CD4-positive, alpha-beta memory T cell (primary cell): ENCODE data around the gene ADGRE1. TPM values are rescaled to one million over a fixed set of nuclear protein-coding genes. Genes with fewer than 3 reads are reported as not detected.

ENCODE experiments used
- CTCF ChIA-PET: fragments of 350-600 bp; sonication (Branson Sonifier 250); formaldehyde crosslinking; loops from one replicate; lab custom pipeline; 2021; ENCODE audit warnings: inconsistent platforms; ENCODE audit not compliant: partially characterized antibody; lab: Charles Lee
- POLR2A ChIA-PET: fragments of 350-600 bp; sonication (Branson Sonifier 250); formaldehyde crosslinking; loops from one replicate; lab custom pipeline; 2021; ENCODE audit not compliant: partially characterized antibody; lab: Charles Lee
- DNase-seq, 5 donors: peaks; one replicate each; pipeline versions ENCODE4 v3.0.0 to v3.0.0-alpha.2; 2020 to 2022; ENCODE audit warnings: mixed read lengths in 1 of 5
- H3K27ac ChIP-seq: one replicate; pipeline ENCODE4 v1.7.0; 2013; ENCODE audit warnings: low read depth, low read length
- H3K27me3 ChIP-seq: 2 replicates; pipeline ENCODE4 v1.7.0; 2013; ENCODE audit warnings: mild to moderate bottlenecking, low read length, moderate library complexity; ENCODE audit not compliant: insufficient read depth
- H3K36me3 ChIP-seq: 2 replicates; pipeline ENCODE4 v1.7.0; 2013; ENCODE audit warnings: mild to moderate bottlenecking, low read length, moderate library complexity; ENCODE audit not compliant: insufficient read depth
- H3K4me1 ChIP-seq: 2 replicates; pipeline ENCODE4 v1.7.0; 2013; ENCODE audit warnings: mild to moderate bottlenecking, low read length, moderate library complexity; ENCODE audit not compliant: insufficient read depth
- H3K4me3 ChIP-seq, 2 donors: one replicate each; pipeline ENCODE4 v1.7.0; 2013; ENCODE audit warnings: low read length in 2 of 2, mild to moderate bottlenecking in 1 of 2
- H3K9me3 ChIP-seq, 2 donors: one replicate each; pipeline ENCODE4 v1.7.0; 2013; ENCODE audit warnings: low read length in 2 of 2, control low read depth in 1 of 2; ENCODE audit not compliant: control insufficient read depth in 1 of 2
- H3K27ac Mint-ChIP-seq, 7 donors: one replicate each; pipeline ENCODE4 v1.8.0; 2020 to 2021; ENCODE audit warnings: mixed read lengths in 7 of 7, mild to moderate bottlenecking in 6 of 7, inconsistent platforms in 3 of 7, moderate library complexity in 3 of 7
- H3K27me3 Mint-ChIP-seq, 2 donors: one replicate each; pipeline ENCODE4 v1.8.0; 2020 to 2021; ENCODE audit warnings: mixed read lengths in 2 of 2
- H3K36me3 Mint-ChIP-seq, 2 donors: one replicate each; pipeline ENCODE4 v1.8.0; 2020 to 2021; ENCODE audit warnings: mixed read lengths in 2 of 2, inconsistent platforms in 1 of 2, mild to moderate bottlenecking in 1 of 2
- H3K4me1 Mint-ChIP-seq, 4 donors: one replicate each; pipeline ENCODE4 v1.8.0; 2020 to 2021; ENCODE audit warnings: mixed read lengths in 4 of 4, mild to moderate bottlenecking in 1 of 4
- H3K4me3 Mint-ChIP-seq, 8 donors: one replicate each; pipeline ENCODE4 v1.8.0; 2020 to 2021; ENCODE audit warnings: mixed read lengths in 8 of 8, mild to moderate bottlenecking in 7 of 8, moderate library complexity in 6 of 8, inconsistent platforms in 3 of 8
- H3K9me3 Mint-ChIP-seq, 8 donors: one replicate each; pipeline ENCODE4 v1.8.0; 2020 to 2021; ENCODE audit warnings: mixed read lengths in 8 of 8, mild to moderate bottlenecking in 5 of 8, inconsistent platforms in 3 of 8, moderate library complexity in 1 of 8
- intact Hi-C: fragments of 100-400 bp; cut with micrococcal nuclease; formaldehyde crosslinking; loops from one replicate; pipeline ENCODE4 v1.15.1; 2023
- polyA plus RNA-seq, 2 donors: library from polyadenylated mRNA; unstranded; fragments of 300-500 nt; fragmentation: Illumina TruSeq; gene quantifications; one replicate each; pipeline ENCODE4 v1.2.3, GENCODE V29; 2021
- total RNA-seq, 2 experiments: library from RNA; stranded (reverse); gene quantifications; one replicate each; pipeline ENCODE4 v1.2.3, GENCODE V29; 2021

ADGRE1 gene
- total and polyA plus RNA-seq, 4 experiments from 2014 or later = 2.9 to 10.6 (median 9.3) TPM

GRCh38 chr19:6970443-6970842 lies 83.1 kb downstream of the ADGRE1 start:
- CTCF ChIA-PET = interaction anchor here (1.0 to 1.6 kb wide), 2 partner anchors 28 to 107 kb away, joined by 3 to 4 read pairs; no protein-coding TSS in a partner anchor
- peaks cover 0 to 2% of the 10 kb centered on the region in 2 donors for H3K27me3 Mint-ChIP-seq
- peak overlapping the region in 1 of 2 donors; percentile 11 for H3K4me3 ChIP-seq
- H3K9me3 Mint-ChIP-seq = peaks cover 0 to under 1% (median 0%) of the 10 kb centered on the region in 8 donors
- H3K36me3 ChIP-seq = no peaks in the 10 kb centered on the region
- no peak for DNase-seq
- no peaks in the 10 kb centered on the region for H3K4me1 ChIP-seq
- no peaks in the 10 kb centered on the region for H3K27me3 ChIP-seq
- H3K27ac Mint-ChIP-seq = peak overlapping the region in 1 of 7 donors; percentile 10
- H3K9me3 ChIP-seq = no peaks in the 10 kb centered on the region
- H3K36me3 Mint-ChIP-seq = no peaks in the 10 kb centered on the region
- intact Hi-C loops = no loop called here
- H3K4me1 Mint-ChIP-seq = no peaks in the 10 kb centered on the region
- POLR2A ChIA-PET = no interaction called here
- H3K4me3 Mint-ChIP-seq = no peak overlapping the region
- H3K27ac ChIP-seq = no peak overlapping the region

GRCh38 chr19:6971366-6971765 lies 84.0 kb downstream of the ADGRE1 start:
- Histone ChIP-seq H3K36me3 (no peaks in the 10 kb centered on the region), H3K9me3 (no peaks in the 10 kb centered on the region), H3K27me3 (no peaks in the 10 kb centered on the region), H3K4me3 (no peak overlapping the region), H3K4me1 (no peaks in the 10 kb centered on the region), H3K27ac (no peak overlapping the region)
- no peak for DNase-seq
- peak overlapping the region in 1 of 7 donors; percentile 48 for H3K27ac Mint-ChIP-seq
- POLR2A ChIA-PET = no interaction called here
- intact Hi-C loops = no loop called here
- no peak overlapping the region for H3K4me3 Mint-ChIP-seq
- peaks cover 0 to 6% (median 0%) of the 10 kb centered on the region in 8 donors for H3K9me3 Mint-ChIP-seq
- H3K36me3 Mint-ChIP-seq = no peaks in the 10 kb centered on the region
- no peaks in the 10 kb centered on the region for H3K4me1 Mint-ChIP-seq
- CTCF ChIA-PET = interaction anchor here (1.6 kb wide), 1 partner anchor 108 kb away, joined by 4 read pairs; no protein-coding TSS in a partner anchor
- H3K27me3 Mint-ChIP-seq = peaks cover 0 to 3% of the 10 kb centered on the region in 2 donors

- Mint-ChIP-seq H3K27me3 (peaks cover 2 to 3% of the 10 kb centered on the region in 2 donors), H3K9me3 (peaks cover 0 to 23% (median 18%) of the 10 kb centered on the region in 8 donors), H3K4me3 (no peak overlapping the region), H3K27ac (no peak overlapping the region), H3K36me3 (peaks cover 2 to 10% of the 10 kb centered on the region in 2 donors), H3K4me1 (no peaks in the 10 kb centered on the region)
- H3K4me3 ChIP-seq = no peak overlapping the region
- no peak for DNase-seq
- H3K36me3 ChIP-seq = no peaks in the 10 kb centered on the region
- ChIA-PET CTCF (interaction anchor here (0.7 kb wide), 1 partner anchor 90 kb away, joined by 3 read pairs; no protein-coding TSS in a partner anchor), POLR2A (no interaction called here)
- H3K27me3 ChIP-seq = no peaks in the 10 kb centered on the region
- intact Hi-C loops = no loop called here
- no peak overlapping the region for H3K27ac ChIP-seq
- H3K9me3 ChIP-seq = peaks cover 0 to 10% of the 10 kb centered on the region in 2 donors
- no peaks in the 10 kb centered on the region for H3K4me1 ChIP-seq
Measured at GRCh38 chr19:6976197-6976596, 88.8 kb downstream of the ADGRE1 start.

DNA sequence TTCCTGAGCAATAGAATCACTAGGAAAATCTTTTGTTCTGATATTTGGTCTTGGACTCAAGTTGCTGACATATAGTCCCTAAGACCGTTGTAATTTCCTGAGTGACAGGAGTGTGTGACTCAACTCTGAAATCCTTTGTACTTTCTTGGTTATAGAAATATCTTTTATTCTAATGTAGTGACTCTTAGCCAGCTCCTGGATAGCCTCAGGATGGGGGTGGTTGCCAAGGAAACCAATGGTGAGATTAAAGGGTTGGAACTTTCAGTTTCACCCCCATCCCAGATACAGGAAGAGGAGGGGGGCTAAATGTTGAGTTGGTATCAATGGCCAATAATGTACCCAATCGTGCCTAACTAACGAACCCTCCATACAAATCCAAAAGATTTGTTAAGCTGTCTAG lies 92.0 kb downstream of the ADGRE1 start:
- DNase-seq = no peak
- peaks cover 2 to 3% of the 10 kb centered on the region in 2 donors for H3K27me3 Mint-ChIP-seq
- no peaks in the 10 kb centered on the region for H3K4me1 Mint-ChIP-seq
- peaks cover 3 to 41% (median 25%) of the 10 kb centered on the region in 8 donors for H3K9me3 Mint-ChIP-seq
- Histone ChIP-seq H3K4me3 (no peak overlapping the region), H3K27me3 (no peaks in the 10 kb centered on the region), H3K4me1 (no peaks in the 10 kb centered on the region), H3K9me3 (peaks cover 0 to 10% of the 10 kb centered on the region in 2 donors), H3K27ac (no peak overlapping the region), H3K36me3 (no peaks in the 10 kb centered on the region)
- intact Hi-C loops = no loop called here
- POLR2A ChIA-PET = no interaction called here
- H3K27ac Mint-ChIP-seq = no peak overlapping the region
- CTCF ChIA-PET = interaction anchor here (3.0 kb wide), 1 partner anchor 15 kb away, joined by 8 read pairs; no protein-coding TSS in a partner anchor
- peaks cover 11 to 35% of the 10 kb centered on the region in 2 donors for H3K36me3 Mint-ChIP-seq
- no peak overlapping the region for H3K4me3 Mint-ChIP-seq

DNA sequence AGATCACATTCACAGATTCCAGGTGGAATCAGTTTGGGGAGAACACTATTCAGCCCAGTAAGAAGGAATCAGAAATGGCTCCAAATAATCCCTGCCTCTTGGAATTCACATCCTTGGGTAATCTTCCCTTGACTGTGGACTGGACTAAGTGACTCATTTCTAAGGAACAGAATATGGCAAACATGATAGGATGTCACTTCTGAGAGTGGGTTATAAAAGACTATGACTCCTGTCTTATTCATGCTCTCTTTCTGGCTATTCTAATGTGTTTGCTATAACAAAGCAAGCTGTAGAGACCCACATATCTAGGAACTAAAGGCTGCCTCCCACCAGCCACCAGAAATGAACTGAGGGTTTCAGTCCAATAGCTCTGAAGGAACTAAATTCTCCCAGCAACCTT lies 96.1 kb downstream of the ADGRE1 start:
- Histone ChIP-seq H3K36me3 (peaks cover 3% of the 10 kb centered on the region), H3K9me3 (no peaks in the 10 kb centered on the region), H3K27me3 (no peaks in the 10 kb centered on the region), H3K4me1 (no peaks in the 10 kb centered on the region), H3K4me3 (no peak overlapping the region), H3K27ac (no peak overlapping the region)
- intact Hi-C loops = no loop called here
- no peak for DNase-seq
- peaks cover 29 to 43% of the 10 kb centered on the region in 2 donors for H3K36me3 Mint-ChIP-seq
- no peaks in the 10 kb centered on the region for H3K4me1 Mint-ChIP-seq
- H3K9me3 Mint-ChIP-seq = peaks cover 6 to 45% (median 28%) of the 10 kb centered on the region in 8 donors
- H3K27ac Mint-ChIP-seq = no peak overlapping the region
- ChIA-PET POLR2A (no interaction called here), CTCF (no interaction called here)
- no peaks in the 10 kb centered on the region for H3K27me3 Mint-ChIP-seq
- no peak overlapping the region for H3K4me3 Mint-ChIP-seq

DNA sequence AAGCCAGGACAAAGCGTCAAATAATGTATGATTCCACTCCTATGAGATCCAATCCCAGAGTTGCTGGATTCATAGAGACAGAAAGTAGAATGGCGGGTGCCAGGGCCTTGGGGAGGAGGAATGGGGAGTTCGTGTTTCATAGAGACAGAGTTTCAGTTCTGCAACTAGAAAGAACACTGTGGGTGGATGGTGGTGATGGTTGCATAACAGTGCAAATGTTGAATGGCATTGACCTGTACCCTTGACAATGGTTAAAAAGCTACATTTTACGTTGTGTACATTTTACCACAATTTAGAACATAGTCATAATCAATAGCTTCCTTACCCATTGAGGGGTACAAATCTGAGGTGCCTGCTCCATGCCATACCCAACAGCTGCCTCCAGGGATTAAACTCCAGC lies 100.5 kb downstream of the ADGRE1 start:
- no peak for DNase-seq
- intact Hi-C loops = no loop called here
- no peak overlapping the region for H3K27ac ChIP-seq
- ChIA-PET CTCF (no interaction called here), POLR2A (no interaction called here)
- Mint-ChIP-seq H3K36me3 (peaks cover 29% of the 10 kb centered on the region in 2 donors), H3K27me3 (peaks cover 0 to 2% of the 10 kb centered on the region in 2 donors), H3K27ac (peak overlapping the region in 1 of 7 donors; percentile 31), H3K4me3 (no peak overlapping the region), H3K9me3 (peaks cover 6 to 36% (median 25%) of the 10 kb centered on the region in 8 donors), H3K4me1 (no peaks in the 10 kb centered on the region)
- peaks cover 3% of the 10 kb centered on the region for H3K36me3 ChIP-seq
- H3K4me3 ChIP-seq = no peak overlapping the region
- H3K4me1 ChIP-seq = no peaks in the 10 kb centered on the region
- no peaks in the 10 kb centered on the region for H3K27me3 ChIP-seq
- no peaks in the 10 kb centered on the region for H3K9me3 ChIP-seq

GRCh38 chr19:6988257-6988656 lies 100.9 kb downstream of the ADGRE1 start:
- Mint-ChIP-seq H3K27ac (no peak overlapping the region), H3K4me1 (no peaks in the 10 kb centered on the region), H3K36me3 (peaks cover 26 to 29% of the 10 kb centered on the region in 2 donors), H3K9me3 (peaks cover 6 to 32% (median 23%) of the 10 kb centered on the region in 8 donors), H3K4me3 (no peak overlapping the region), H3K27me3 (peaks cover 0 to 2% of the 10 kb centered on the region in 2 donors)
- intact Hi-C loops = no loop called here
- Histone ChIP-seq H3K36me3 (peaks cover 3% of the 10 kb centered on the region), H3K4me3 (no peak overlapping the region), H3K27me3 (no peaks in the 10 kb centered on the region), H3K9me3 (no peaks in the 10 kb centered on the region), H3K4me1 (no peaks in the 10 kb centered on the region), H3K27ac (no peak overlapping the region)
- ChIA-PET CTCF (interaction anchor here (0.6 kb wide), 1 partner anchor 367 kb away, joined by 3 read pairs; no protein-coding TSS in a partner anchor), POLR2A (no interaction called here)
- DNase-seq = no peak
